Measurements from ENCODE around the gene ALCAM.

ALCAM gene

DNA sequence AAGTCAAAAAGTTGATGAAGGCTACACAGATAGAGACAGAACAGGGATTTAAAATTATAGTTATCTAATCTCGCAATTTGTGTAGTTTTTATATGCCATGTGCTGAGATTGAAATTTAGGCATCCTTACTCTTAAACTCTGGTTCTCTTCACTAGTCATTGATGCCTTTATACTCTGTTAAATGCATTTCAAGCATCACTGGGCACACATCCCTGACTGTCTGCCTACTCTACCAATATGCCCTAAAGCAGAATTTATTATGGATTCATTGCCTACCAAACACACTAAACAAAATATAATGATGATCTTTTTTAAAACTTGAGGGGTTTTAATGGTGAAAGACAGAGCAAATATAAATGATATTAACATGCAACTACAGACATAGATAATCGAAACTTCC, 10.3 kb upstream of the ALCAM start:
- no peak for DNase-seq (ENCODE audit: low read depth in 2 of 2)

- DNase-seq (ENCODE audit: low read depth in 2 of 2), result no peak
Measured at GRCh38 chr3:105356988-105357387, 9.7 kb upstream of the ALCAM start.

GRCh38 chr3:105359098-105359762, 7.5 kb upstream of the ALCAM start:
- no peak for DNase-seq (ENCODE audit: low read depth in 2 of 2)

DNA sequence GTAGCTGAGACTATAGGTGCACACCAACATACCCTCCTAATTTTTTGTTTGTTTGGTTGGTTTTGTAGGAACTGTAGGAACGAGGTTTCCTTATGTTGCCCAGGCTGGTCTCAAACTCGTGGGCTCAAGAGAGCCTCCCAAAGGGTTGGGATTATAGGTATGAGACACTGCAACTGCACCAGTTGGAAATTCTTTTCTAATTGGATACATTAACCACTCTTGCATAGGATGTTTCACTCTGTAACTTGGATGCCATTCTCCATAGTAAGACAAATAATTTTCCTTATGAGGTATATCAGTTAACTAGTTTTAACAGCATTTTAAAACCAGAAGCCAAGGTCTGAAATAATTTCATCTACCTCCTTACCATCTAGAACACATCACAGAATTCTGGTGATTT, 6.7 kb upstream of the ALCAM start:
- no peak for DNase-seq (ENCODE audit: low read depth in 2 of 2)

- DNase-seq (ENCODE audit: low read depth in 2 of 2), result no peak
Measured at GRCh38 chr3:105362021-105362665, 4.6 kb upstream of the ALCAM start.

GRCh38 chr3:105364128-105364527, 2.6 kb upstream of the ALCAM start:
- no peak for DNase-seq (ENCODE audit: low read depth in 2 of 2)

DNA sequence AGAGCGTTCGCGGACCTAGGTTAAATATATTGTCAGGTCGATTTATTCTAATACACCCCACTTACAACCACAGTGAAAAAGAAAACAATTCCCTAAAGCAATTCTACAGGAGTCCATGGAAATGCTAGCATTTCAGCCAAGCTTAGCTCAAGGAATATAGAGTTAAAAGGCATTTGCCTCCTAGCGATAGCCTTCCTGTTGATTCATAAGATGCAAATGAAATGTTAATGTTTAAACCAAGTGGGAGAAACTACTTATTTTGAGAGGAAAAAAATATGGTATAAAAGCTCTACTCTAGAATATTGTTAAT, 1.7 kb upstream of the ALCAM start:
- DNase-seq (ENCODE audit: low read depth in 2 of 2), result no peak

DNA sequence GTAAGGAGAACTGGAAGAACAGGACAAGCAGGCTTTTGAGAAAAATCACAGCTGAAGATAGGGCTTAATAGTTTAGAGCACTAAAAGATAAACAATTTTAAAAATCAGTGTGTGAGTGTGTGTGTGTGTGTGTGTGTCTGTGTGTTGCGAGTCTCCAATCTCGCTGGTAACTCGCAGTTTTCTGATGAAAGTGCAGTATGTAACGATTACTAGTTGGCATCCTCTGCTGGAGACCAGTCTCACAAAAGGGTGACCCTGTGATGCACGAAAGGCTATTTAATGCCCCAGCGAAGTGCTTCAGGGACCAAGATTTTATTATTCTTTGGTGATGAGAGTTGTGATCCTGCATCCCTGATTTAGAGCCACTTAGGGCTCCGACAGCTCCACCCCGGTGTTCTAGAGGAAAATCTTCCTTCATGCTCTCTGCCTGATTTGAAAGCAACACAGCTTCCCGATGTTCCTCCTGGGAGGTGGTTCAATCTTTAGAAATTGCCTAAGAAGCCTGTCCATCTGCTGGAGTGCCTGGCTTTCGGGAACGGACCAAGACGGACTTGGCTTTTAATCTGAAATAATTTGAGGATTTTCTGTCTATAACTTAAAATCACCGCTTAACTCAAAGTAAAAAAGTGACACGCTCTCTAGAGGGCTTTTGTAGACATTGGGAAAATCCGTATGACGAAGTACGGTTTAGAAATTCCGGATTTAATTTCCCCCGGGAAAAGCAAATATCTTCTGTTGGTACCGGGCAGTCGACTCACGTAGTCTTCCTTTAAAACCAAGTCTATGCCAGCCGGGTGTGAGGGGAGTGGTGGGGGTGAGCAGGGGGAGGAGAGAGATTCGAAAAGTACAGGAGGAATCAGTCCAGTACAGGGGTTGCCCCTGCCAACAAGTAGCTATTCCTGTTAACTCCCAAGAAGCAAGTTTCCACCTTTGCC, 1.1 kb upstream of the ALCAM start:
- DNase-seq (ENCODE audit: low read depth in 2 of 2), result no peak

DNA sequence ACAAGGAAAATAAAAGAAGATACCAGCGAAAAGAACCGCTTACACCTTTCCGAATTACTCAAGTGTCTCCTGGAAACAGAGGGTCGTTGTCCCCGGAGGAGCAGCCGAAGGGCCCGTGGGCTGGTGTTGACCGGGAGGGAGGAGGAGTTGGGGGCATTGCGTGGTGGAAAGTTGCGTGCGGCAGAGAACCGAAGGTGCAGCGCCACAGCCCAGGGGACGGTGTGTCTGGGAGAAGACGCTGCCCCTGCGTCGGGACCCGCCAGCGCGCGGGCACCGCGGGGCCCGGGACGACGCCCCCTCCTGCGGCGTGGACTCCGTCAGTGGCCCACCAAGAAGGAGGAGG, 325 bp downstream of the ALCAM start:
- no peak for DNase-seq (ENCODE audit: low read depth in 2 of 2)

DNA sequence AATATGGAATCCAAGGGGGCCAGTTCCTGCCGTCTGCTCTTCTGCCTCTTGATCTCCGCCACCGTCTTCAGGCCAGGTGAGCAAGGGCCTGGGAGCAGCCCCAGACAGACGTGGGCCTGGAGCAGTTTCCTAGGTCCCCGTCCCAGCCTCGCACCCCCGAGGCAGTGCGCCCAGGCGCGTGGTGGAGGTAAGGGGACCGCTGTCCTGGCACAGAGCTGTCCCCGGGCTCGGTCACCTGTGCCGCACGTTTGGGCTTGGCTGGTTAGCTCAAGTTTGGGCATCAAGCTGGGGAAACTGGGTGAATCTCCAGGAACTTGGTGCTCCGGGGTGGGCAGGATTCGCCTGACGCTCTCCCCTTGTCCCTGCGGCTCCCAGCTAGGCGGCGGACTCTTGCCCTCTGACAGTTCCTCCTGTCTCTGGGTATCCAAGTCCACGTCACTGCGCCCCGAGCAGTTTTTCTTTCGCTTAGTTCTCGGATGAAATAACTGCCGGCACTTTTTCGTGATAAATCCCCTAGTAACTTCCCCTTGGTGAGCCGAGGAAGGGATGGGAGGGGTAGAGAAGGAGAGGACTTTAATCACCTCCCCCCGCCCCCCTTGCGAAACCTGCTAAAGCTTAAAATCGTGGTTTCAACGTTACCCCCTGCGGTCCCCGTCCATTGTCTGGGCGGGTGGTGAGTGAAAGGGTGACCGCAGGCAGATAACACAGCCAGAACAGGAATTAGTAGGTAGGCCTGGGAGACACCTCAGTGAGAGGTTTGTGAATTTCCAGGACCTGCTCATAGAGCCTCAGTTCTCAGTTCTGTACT, 901 bp downstream of the ALCAM start:
- no peak for DNase-seq (ENCODE audit: low read depth in 2 of 2)

GRCh38 chr3:105368566-105369499, 2.1 kb downstream of the ALCAM start:
- DNase-seq (ENCODE audit: low read depth in 2 of 2), result peak; percentile 20 to 46

- no peak for DNase-seq (ENCODE audit: low read depth in 2 of 2)
Measured at GRCh38 chr3:105369500-105370371, 3.0 kb downstream of the ALCAM start.

DNA sequence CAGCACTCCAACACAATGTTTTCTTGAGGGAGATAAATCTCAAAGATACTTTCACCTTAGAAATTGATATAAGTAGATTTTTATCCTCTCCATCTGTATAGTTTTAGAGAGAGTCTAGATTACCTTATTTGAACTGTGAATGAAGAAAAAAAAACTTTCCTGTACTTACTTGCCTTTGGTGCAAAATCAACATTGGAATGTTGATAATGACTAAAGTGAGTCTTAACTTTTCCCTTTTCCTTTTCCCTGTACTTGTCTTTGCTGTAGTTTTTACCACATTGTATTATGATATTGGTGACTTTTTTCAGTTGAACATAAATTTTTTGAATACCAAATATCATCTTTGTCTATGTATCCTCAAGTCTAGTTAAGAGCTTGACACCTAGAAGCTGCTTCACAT, 6.7 kb downstream of the ALCAM start:
- no peak for DNase-seq (ENCODE audit: low read depth in 2 of 2)

DNA sequence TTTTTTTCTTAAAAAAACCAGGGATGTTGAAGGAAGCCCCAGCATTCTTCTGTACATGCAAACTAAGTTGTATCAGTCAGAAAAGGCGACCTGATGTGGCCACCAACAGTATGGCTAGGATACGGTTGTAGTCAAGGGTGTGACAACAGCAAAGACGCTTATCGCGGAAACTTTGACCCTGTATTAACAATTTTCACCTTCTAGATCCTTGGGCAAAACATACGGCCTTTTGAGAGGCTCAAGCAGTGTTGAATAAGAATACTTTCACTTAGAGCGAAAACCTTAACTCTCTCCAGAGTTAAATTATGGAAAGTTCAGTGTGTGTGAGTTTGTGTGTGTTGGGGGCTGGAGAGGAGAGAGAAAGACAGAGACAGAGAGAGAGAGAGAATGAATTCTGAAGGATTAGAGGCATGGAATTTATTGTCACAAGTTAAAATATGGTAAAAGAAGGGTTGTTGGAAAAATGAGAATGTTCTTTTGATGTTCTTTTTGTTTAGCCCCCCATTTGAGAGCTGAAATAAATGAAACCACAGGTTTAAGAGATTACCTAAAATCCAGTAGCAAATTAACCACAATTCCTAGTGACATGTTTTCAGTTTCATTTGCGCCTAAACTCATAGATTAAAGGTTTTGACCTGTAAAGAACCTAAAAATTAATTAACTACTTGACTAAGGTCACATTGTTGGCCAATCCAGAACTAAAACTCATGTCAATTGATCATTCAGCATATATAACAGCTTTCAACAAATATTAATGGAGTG, 9.2 kb downstream of the ALCAM start:
- DNase-seq (ENCODE audit: low read depth in 2 of 2), result no peak

DNA sequence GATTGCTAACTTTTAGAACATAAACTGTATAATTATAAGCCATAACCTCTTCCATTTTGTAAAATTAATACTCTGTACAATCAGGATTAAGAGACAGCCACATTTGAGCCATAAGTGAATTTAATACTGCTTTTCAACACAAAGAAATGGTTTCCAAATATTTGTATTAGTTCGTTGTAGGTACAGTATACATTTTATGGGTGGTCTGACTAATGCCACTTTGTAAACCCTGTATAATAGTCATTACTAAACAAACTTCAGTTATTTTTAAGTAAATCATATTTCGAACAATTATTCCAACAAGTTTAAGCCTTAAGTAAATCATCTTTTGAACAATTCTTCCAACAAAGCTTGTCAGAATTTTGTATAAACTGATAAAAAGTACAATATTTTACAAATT, 11.0 kb downstream of the ALCAM start:
- DNase-seq (ENCODE audit: low read depth in 2 of 2), result no peak

DNA sequence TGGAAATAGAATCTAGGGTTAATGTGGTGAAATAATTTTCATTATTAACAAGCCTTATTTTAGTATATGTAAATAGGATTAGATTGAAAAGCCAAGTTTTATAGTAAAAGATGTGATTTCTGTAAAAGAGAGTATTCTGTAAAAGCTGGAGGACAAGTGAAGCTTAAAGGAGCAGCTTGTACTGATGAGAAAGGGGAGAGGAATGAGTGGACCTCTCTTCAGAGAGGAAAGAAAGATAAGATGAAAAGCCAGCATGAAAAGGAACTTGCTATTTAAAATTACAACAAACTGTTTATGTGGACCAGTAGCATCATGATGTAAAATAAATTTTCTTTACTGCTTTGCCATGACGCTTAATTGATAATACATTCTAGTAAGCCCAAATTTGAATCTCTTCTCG, 18.5 kb downstream of the ALCAM start:
- DNase-seq (ENCODE audit: low read depth in 2 of 2), result no peak

GRCh38 chr3:105385819-105386508, 19.3 kb downstream of the ALCAM start:
- no peak for DNase-seq (ENCODE audit: low read depth in 2 of 2)

DNA sequence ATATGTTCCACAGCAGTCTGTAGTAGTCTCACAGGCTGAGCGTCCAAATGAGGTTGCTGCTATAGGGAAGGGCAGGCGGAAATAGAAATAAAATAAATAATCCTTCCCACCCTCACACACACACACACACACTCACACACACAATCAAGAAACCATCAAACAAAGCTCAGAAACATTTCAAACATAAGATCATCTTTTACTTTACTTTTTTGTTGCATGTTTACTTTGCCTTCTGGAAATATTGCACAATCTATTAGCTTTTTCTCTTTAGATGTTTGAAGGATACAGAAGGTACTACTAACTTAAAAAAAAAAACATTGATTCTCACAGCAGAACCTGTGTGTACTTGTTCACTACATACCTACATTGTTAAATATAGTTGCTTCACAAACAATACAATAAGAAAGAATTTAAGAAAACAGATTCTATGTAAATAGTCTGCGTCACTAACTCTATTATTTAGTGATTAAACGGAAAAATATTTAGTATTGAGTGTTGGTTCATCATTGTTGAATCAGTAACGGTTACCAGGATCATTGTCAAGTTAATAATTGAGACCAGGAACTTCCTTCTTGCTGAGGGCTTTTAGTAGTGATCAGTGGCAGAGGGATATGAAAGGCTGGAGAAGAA, 20.5 kb downstream of the ALCAM start:
- DNase-seq (ENCODE audit: low read depth in 2 of 2), result no peak
